Coronary artery (tissue), 2 donors: ENCODE data around the gene PLEKHH3.
A peak's percentile ranks its signal among the peaks of the same experiment; 100 is the strongest.

Experiments used
- DNase-seq: peaks from one replicate; pipeline ENCODE4 v3.0.0-alpha.2; 2017; ENCODE audit warnings: low spot score
- H3K27ac ChIP-seq, 2 donors: fragments of 200-600 bp; sonication (generic); one replicate each; pipeline ENCODE4 v1.5.1; 2016 to 2019
- H3K4me3 ChIP-seq: fragments of 200-600 bp; sonication (generic); 2 replicates; pipeline ENCODE4 v1.5.1; 2016; ENCODE audit warnings: mild to moderate bottlenecking, moderate library complexity
- TF ChIP-seq, protein P1 (sequence below): fragments of 200-600 bp; sonication (generic); IDR thresholded peaks from one replicate; pipeline ENCODE4 v1.5.1; 2019; ENCODE audit warnings: antibody characterized with exemption

PLEKHH3 gene

DNA sequence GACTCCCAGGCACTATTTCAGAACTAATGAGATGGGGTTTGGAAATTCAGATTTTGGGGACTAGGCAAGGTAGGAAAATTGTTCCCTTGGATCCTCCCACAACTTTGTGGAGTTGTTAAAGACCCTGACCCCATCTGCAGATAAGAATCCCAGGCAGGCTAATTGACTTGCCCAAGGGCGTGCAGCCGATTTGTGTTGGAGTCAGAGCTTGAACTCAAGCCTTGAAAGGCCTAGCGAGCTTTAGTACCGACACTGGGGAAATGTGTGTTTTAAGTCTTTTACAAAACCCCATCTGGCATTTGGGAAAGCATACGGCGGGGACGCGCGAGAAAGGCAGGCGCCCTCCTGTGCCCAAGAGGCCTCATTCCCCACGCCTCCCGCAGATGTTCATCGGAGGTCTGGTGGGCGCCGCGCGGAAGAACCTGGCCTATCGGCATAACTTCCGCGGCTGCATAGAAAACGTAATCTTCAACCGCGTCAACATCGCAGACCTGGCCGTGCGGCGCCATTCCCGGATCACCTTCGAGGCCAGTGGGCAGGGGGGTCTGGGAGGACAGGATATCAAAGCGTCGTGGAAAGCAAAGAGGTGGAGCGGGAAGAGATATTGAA, 9.8 kb upstream of the PLEKHH3 start:
- Histone ChIP-seq H3K4me3 (no peak overlapping the region), H3K27ac (no peak overlapping the region)
- no peak for DNase-seq
- TF ChIP-seq, protein P1, sequence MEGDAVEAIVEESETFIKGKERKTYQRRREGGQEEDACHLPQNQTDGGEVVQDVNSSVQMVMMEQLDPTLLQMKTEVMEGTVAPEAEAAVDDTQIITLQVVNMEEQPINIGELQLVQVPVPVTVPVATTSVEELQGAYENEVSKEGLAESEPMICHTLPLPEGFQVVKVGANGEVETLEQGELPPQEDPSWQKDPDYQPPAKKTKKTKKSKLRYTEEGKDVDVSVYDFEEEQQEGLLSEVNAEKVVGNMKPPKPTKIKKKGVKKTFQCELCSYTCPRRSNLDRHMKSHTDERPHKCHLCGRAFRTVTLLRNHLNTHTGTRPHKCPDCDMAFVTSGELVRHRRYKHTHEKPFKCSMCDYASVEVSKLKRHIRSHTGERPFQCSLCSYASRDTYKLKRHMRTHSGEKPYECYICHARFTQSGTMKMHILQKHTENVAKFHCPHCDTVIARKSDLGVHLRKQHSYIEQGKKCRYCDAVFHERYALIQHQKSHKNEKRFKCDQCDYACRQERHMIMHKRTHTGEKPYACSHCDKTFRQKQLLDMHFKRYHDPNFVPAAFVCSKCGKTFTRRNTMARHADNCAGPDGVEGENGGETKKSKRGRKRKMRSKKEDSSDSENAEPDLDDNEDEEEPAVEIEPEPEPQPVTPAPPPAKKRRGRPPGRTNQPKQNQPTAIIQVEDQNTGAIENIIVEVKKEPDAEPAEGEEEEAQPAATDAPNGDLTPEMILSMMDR, result no peak

DNA sequence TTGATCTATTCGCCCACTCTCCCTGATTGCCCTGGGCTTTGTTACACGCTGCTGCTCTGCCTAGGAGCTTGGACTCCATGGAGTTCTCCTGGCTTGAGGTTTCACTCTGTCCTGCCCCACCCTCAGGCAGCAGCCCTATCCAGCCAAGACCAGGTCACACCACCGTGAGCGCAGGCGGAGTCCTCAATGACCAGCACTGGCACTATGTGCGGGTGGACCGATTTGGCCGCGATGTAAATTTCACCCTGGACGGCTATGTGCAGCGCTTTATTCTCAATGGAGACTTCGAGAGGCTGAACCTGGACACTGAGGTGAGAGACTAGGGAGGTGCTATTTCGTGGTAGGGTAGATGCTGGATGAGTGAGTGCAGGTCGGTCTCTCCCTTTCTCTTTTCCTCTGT, 9.0 kb upstream of the PLEKHH3 start:
- no peak overlapping the region for H3K4me3 ChIP-seq
- H3K27ac ChIP-seq, result no peak overlapping the region
- TF ChIP-seq, protein P1, result no peak
- no peak for DNase-seq

- no peak overlapping the region for H3K27ac ChIP-seq
- TF ChIP-seq, protein P1, result no peak
- no peak overlapping the region for H3K4me3 ChIP-seq
- DNase-seq, result no peak
Observed at GRCh38 chr17:42684929-42685556, 8.2 kb upstream of the PLEKHH3 start.

- TF ChIP-seq, protein P1, result no peak
- Histone ChIP-seq H3K27ac (peak overlapping the region in 1 of 2 donors; percentile 79), H3K4me3 (peak overlapping the region; percentile 77)
- no peak for DNase-seq
Observed at GRCh38 chr17:42683407-42684034, 6.7 kb upstream of the PLEKHH3 start.

DNA sequence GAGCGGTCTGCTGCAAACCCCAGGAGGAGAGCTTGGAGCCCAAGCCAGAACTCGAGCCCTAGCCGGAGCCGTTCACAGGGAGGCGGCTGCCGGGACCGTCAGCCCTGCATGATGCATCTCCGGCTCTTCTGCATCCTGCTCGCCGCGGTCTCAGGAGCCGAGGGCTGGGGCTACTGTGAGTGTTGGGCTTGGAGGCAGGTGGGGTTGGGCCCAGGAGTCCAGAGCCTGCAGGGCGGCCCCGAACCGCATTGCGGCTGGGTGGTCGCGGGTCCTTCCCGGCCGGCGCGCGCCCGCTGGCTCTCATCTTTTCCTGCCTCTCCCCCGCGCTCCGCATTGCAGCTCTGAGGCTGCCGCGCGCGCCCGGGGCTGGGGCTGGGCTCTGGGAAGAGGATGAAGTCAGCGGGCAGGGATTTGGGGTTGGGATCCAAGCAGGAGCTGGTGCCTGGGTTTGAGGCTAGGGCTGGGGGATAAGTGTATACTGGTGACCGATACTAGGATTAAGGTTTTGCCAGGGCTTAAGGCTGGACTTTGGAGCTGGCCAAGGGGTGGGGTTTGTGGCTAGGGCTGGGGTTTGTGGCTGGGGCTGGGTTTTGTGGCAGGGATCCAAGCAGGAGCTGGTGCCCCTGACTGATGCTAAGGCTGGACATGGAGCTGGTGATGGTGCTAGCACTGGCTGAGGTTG, 6.1 kb upstream of the PLEKHH3 start:
- H3K4me3 ChIP-seq, result peak overlapping the region; percentile 77
- no peak for DNase-seq
- TF ChIP-seq, protein P1, result no peak
- peak overlapping the region; percentile 4 to 79 for H3K27ac ChIP-seq

- TF ChIP-seq, protein P1, result no peak
- Histone ChIP-seq H3K27ac (peak within 1 kb of the TSS; percentile 4 to 79), H3K4me3 (peak within 1 kb of the TSS; percentile 77)
- DNase-seq, result no peak
Observed at GRCh38 chr17:42681976-42682721, 5.4 kb upstream of the PLEKHH3 start, which contains the start of gene CNTNAP1. Gene CNTNAP1 (plus strand): TSS chr17:42682531. CDS start chr17:42682830, 299 bp downstream.
